SK-N-SH (cell line): ENCODE data around the gene RGS18. TPM values are rescaled to one million over a fixed set of nuclear protein-coding genes. Genes with fewer than 3 reads are reported as not detected.

Source experiments
- CTCF ChIA-PET: fragments of 300-600, 350-600 bp; formaldehyde crosslinking; extraction: SDS; loops from one replicate; lab custom pipeline; 2021; lab: Yijun Ruan, JAX
- POLR2A ChIA-PET: fragments of 350-600 bp; sonication (Branson Sonifier 250); formaldehyde crosslinking; extraction: SDS; loops from one replicate; lab custom pipeline; 2020; ENCODE audit warnings: antibody characterized with exemption, inconsistent platforms; lab: Yijun Ruan, JAX
- DNase-seq: peaks from one replicate; pipeline ENCODE4 v3.0.0; 2012
- H2AFZ ChIP-seq: fragments of 200-600 bp; sonication (generic); 2 replicates; pipeline ENCODE4 v1.8.1; 2016; ENCODE audit warnings: antibody characterized with exemption, mild to moderate bottlenecking, low read depth
- H3F3A ChIP-seq: fragments of 200-600 bp; sonication (generic); replicated peaks from 2 replicates; pipeline ENCODE3; 2016; ENCODE audit warnings: antibody characterized with exemption, mild to moderate bottlenecking; ENCODE audit not compliant: insufficient read depth
- H3K27ac ChIP-seq, 2 experiments: fragments of 200-500 bp in 1 of 2; fragments of 200-600 bp in 1 of 2; sonication (Bioruptor generic) in 1 of 2; sonication (generic), shearing (Covaris generic) in 1 of 2; 2 replicates each; pipeline versions ENCODE4 v1.5.1 to v1.6.1; 2014 to 2016; ENCODE audit warnings: low read depth in 2 of 2, inconsistent platforms in 1 of 2, low read length in 1 of 2, mild to moderate bottlenecking in 1 of 2, mixed read lengths in 1 of 2
- H3K27me3 ChIP-seq: fragments of 200-600 bp; sonication (generic), shearing (Covaris generic); 2 replicates; pipeline ENCODE4 v1.6.1; 2016; ENCODE audit warnings: mixed run types; ENCODE audit not compliant: insufficient read depth
- H3K36me3 ChIP-seq, 2 experiments: fragments of 200-500 bp in 1 of 2; fragments of 200-600 bp in 1 of 2; sonication (Bioruptor generic) in 1 of 2; sonication (generic) in 1 of 2; replicated peaks in 1 of 2; 2 replicates each; pipeline versions ENCODE3 to v1.5.1; 2014 to 2016; ENCODE audit warnings: low read length in 1 of 2, mild to moderate bottlenecking in 1 of 2; ENCODE audit not compliant: insufficient read depth in 2 of 2, control insufficient read depth in 1 of 2
- H3K4me1 ChIP-seq, 2 experiments: fragments of 200-500 bp in 1 of 2; fragments of 200-600 bp in 1 of 2; sonication (Bioruptor generic) in 1 of 2; sonication (generic), shearing (Covaris generic) in 1 of 2; 2 replicates each; pipeline versions ENCODE4 v1.5.1 to v1.6.1; 2014 to 2016; ENCODE audit warnings: low read depth in 1 of 2, low read length in 1 of 2, mixed run types in 1 of 2; ENCODE audit not compliant: insufficient read depth in 2 of 2, control insufficient read depth in 1 of 2
- H3K4me2 ChIP-seq: fragments of 200-600 bp; sonication (generic), shearing (Covaris generic); 2 replicates; pipeline ENCODE4 v1.6.1; 2017; ENCODE audit warnings: mixed run types
- H3K4me3 ChIP-seq, 2 experiments: fragments of 200-500 bp in 1 of 2; fragments of 200-600 bp in 1 of 2; sonication (Bioruptor generic) in 1 of 2; sonication (generic), shearing (Covaris generic) in 1 of 2; 2 replicates each; pipeline versions ENCODE4 v1.5.1 to v1.8.1; 2014 to 2016; ENCODE audit warnings: low read depth in 2 of 2, inconsistent platforms in 1 of 2, low read length in 1 of 2, mild to moderate bottlenecking in 1 of 2, mixed read lengths in 1 of 2, moderate library complexity in 1 of 2
- H3K79me2 ChIP-seq: fragments of 200-600 bp; sonication (generic); 2 replicates; pipeline ENCODE4 v1.8.1; 2017; ENCODE audit warnings: mild to moderate bottlenecking; ENCODE audit not compliant: insufficient read depth
- H3K9ac ChIP-seq: fragments of 200-600 bp; sonication (generic); 2 replicates; pipeline ENCODE4 v1.6.1; 2017; ENCODE audit warnings: mixed run types
- H3K9me2 ChIP-seq: fragments of 200-600 bp; sonication (generic); 2 replicates; pipeline ENCODE4 v1.6.1; 2017; ENCODE audit warnings: mixed run types
- H3K9me3 ChIP-seq: fragments of 200-600 bp; sonication (generic); 2 replicates; pipeline ENCODE4 v1.6.1; 2017; ENCODE audit warnings: mixed run types, mild to moderate bottlenecking, moderate library complexity
- H4K20me1 ChIP-seq: fragments of 200-600 bp; sonication (generic); 2 replicates; pipeline ENCODE4 v1.6.1; 2017; ENCODE audit warnings: mild to moderate bottlenecking, mixed run types; ENCODE audit not compliant: insufficient read depth
- EP300 ChIP-seq, 2 experiments: IDR thresholded peaks; 2 replicates each; pipeline versions ENCODE4 v1.4.0 to v1.6.1; 2012; ENCODE audit warnings: borderline replicate concordance in 1 of 2, low read depth in 1 of 2, low read length in 1 of 2
- FOXM1 ChIP-seq: IDR thresholded peaks from 2 replicates; pipeline ENCODE4 v1.4.0; 2012; ENCODE audit warnings: low read depth, mild to moderate bottlenecking
- MXI1 ChIP-seq: IDR thresholded peaks from 2 replicates; pipeline ENCODE4 v1.6.1; 2012; ENCODE audit warnings: mild to moderate bottlenecking, low read depth, low read length, improper control_type of control experiment
- NFIC ChIP-seq: IDR thresholded peaks from 2 replicates; pipeline ENCODE4 v1.4.0; 2012; ENCODE audit warnings: borderline replicate concordance
- RCOR1 ChIP-seq: fragments of 150-350 bp; IDR thresholded peaks from 2 replicates; pipeline ENCODE4 v1.6.1; 2017; ENCODE audit warnings: antibody characterized with exemption, low read length
- RXRA ChIP-seq: IDR thresholded peaks from 2 replicates; pipeline ENCODE4 v1.4.0; 2012; ENCODE audit warnings: low read depth, mild to moderate bottlenecking, borderline replicate concordance
- SIN3A ChIP-seq: IDR thresholded peaks from 2 replicates; pipeline ENCODE4 v1.6.1; 2012; ENCODE audit warnings: low read depth, mild to moderate bottlenecking, low read length, moderate library complexity, borderline replicate concordance
- TAF1 ChIP-seq: IDR thresholded peaks from 2 replicates; pipeline ENCODE4 v1.6.1; 2012; ENCODE audit warnings: low read depth, mild to moderate bottlenecking, low read length, moderate library complexity, borderline replicate concordance
- TCF12 ChIP-seq: IDR thresholded peaks from 2 replicates; pipeline ENCODE4 v1.4.0; 2012
- USF1 ChIP-seq: IDR thresholded peaks from 2 replicates; pipeline ENCODE4 v1.4.0; 2012; ENCODE audit warnings: low read depth, borderline replicate concordance
- WGBS: methylation state at CpG from one replicate; pipeline ENCODE4 v1.1.6; 2017; ENCODE audit warnings: low lambda C conversion rate; 5-methylcytosine and 5-hydroxymethylcytosine counted together
- polyA plus RNA-seq, 3 experiments: library from polyadenylated mRNA; depleted of rRNA; stranded (reverse); fragments of >200 nt; gene quantifications; 2 replicates each; pipeline ENCODE4 v1.2.3, GENCODE V29; 2012
- TF ChIP-seq, protein P1 (sequence below): IDR thresholded peaks from 2 replicates; pipeline ENCODE4; 2012
- TF ChIP-seq, protein P2 (sequence below): IDR thresholded peaks from 2 replicates; pipeline ENCODE4 v1.4.0; 2012; ENCODE audit warnings: low read depth, borderline replicate concordance
- TF ChIP-seq, protein P3 (sequence below): IDR thresholded peaks from 2 replicates; pipeline ENCODE4 v1.4.0; 2012; ENCODE audit warnings: low read depth

RGS18 gene
- polyA plus RNA-seq, 1 of the 3 experiments (the other 2 are of a cell fraction) = not detected

DNA sequence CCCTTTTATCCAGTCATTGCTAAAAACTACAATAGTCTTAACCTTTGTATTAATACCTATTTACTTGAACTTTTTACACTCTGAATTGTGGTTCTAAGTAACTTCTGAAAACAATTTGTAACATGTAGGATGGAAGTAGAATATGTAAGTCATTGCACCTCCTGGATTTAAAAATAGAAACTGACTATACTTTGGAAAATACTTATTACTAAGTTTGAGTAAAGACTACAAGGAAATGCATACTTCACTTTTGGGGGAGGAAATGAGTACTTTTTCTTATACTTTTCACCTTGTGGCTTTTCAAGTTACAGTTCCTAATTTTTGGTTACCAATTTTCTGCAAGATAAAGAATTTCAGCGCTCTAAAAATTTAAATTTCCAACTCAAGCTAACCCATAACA lies 8.7 kb downstream of the RGS18 start (continued):
- TF ChIP-seq, protein P1, sequence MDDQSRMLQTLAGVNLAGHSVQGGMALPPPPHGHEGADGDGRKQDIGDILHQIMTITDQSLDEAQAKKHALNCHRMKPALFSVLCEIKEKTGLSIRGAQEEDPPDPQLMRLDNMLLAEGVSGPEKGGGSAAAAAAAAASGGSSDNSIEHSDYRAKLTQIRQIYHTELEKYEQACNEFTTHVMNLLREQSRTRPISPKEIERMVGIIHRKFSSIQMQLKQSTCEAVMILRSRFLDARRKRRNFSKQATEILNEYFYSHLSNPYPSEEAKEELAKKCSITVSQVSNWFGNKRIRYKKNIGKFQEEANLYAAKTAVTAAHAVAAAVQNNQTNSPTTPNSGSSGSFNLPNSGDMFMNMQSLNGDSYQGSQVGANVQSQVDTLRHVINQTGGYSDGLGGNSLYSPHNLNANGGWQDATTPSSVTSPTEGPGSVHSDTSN = no peak
- no peak for TF ChIP-seq EP300 (IDR thresholded peaks at IDR 0.05; ENCODE audit: borderline replicate concordance in 1 of 2, low read depth in 1 of 2, low read length in 1 of 2)
- TF ChIP-seq, protein P2, sequence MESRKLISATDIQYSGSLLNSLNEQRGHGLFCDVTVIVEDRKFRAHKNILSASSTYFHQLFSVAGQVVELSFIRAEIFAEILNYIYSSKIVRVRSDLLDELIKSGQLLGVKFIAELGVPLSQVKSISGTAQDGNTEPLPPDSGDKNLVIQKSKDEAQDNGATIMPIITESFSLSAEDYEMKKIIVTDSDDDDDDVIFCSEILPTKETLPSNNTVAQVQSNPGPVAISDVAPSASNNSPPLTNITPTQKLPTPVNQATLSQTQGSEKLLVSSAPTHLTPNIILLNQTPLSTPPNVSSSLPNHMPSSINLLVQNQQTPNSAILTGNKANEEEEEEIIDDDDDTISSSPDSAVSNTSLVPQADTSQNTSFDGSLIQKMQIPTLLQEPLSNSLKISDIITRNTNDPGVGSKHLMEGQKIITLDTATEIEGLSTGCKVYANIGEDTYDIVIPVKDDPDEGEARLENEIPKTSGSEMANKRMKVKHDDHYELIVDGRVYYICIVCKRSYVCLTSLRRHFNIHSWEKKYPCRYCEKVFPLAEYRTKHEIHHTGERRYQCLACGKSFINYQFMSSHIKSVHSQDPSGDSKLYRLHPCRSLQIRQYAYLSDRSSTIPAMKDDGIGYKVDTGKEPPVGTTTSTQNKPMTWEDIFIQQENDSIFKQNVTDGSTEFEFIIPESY = no peak
- TF ChIP-seq FOXM1 = no peak
- TF ChIP-seq MXI1 = no peak
- no peak for TF ChIP-seq TAF1
- TF ChIP-seq TCF12 = no peak
- TF ChIP-seq RXRA = no peak
- no peak for TF ChIP-seq RCOR1
- TF ChIP-seq, protein P3, sequence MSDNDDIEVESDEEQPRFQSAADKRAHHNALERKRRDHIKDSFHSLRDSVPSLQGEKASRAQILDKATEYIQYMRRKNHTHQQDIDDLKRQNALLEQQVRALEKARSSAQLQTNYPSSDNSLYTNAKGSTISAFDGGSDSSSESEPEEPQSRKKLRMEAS = no peak

DNA sequence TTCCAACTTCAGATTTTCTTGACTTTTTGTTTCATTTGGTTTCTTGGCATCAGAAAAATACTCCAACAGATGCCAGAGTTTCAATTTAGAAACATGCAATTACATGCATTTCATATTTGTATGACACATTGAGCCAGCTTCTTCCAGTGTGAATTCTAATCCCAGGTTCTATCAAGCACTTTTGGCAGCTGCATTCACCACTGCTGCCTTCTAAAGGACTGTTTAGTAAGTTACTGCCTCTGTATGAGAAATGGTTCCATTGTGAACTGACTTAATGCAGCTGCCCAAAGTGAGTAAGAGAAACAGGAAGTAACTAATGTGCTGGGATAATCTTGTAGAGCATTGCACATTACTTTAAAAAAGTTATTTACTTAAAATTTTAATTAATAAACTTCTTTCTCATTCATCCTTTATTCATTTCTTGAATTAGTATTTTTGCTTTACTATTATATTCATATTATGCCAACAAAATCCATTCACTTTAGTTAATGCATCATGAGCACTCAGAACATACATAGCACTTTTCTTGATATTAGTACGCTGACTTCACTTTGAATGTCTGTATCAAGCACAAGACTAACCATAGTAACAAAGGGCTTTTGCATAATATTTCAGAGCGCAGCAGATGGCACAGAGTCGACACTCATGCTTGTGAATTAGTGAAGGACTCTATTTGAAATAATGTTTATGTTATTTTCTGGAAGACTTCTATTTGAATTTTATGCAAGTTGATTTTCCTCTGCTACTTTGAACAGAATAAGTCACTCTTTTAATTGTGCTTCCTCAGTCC lies 9.8 kb downstream of the RGS18 start:
- WGBS = 18% methylated on average over 3 of the region's 3 CpGs
- POLR2A ChIA-PET = no interaction called here

More for the DNA sequence above, 9.8 kb downstream of the RGS18 start:
- Histone ChIP-seq H3K9ac (no peak overlapping the region), H3K36me3 (no peaks in the 10 kb centered on the region), H3K9me2 (no peaks in the 10 kb centered on the region), H2AFZ (no peak overlapping the region), H3K4me2 (no peak overlapping the region), H3K27ac (no peak overlapping the region), H3K27me3 (no peaks in the 10 kb centered on the region), H3K4me3 (no peak overlapping the region), H4K20me1 (no peaks in the 10 kb centered on the region), H3F3A (no peaks in the 10 kb centered on the region), H3K79me2 (no peaks in the 10 kb centered on the region), H3K4me1 (no peaks in the 10 kb centered on the region; a peak in 1 of 4 replicates), H3K9me3 (peaks cover 4% of the 10 kb centered on the region; the same call in 1 of the 2 replicates)
- CTCF ChIA-PET = no interaction called here
- no peak for DNase-seq
- TF ChIP-seq TCF12 (no peak), USF1 (no peak), SIN3A (no peak), NFIC (no peak)
- TF ChIP-seq, protein P3 = no peak
